GM12878 (cell line): ENCODE data around the gene KCNG1. TPM values are rescaled to one million over a fixed set of nuclear protein-coding genes. Genes with fewer than 3 reads are reported as not detected.

Experiments used
- E2F8 ChIP-seq: fragments of 450-650 bp; IDR thresholded peaks from 2 replicates; pipeline ENCODE4 v1.6.1; 2018; ENCODE audit warnings: mild to moderate bottlenecking, low read depth, moderate library complexity; ENCODE audit not compliant: partially characterized antibody
- JUNB ChIP-seq: IDR thresholded peaks from 2 replicates; pipeline ENCODE4 v1.6.1; 2016; ENCODE audit warnings: antibody characterized with exemption, mild to moderate bottlenecking
- NFXL1 ChIP-seq: fragments of 450-650 bp; IDR thresholded peaks from 2 replicates; pipeline ENCODE4 v1.6.1; 2017; ENCODE audit warnings: antibody characterized with exemption, mild to moderate bottlenecking, borderline replicate concordance
- NRF1 ChIP-seq: conservative IDR thresholded peaks from 2 replicates; pipeline ENCODE4 v1.6.1; 2011; ENCODE audit warnings: mild to moderate bottlenecking, low read depth, low read length, improper control_type of control experiment
- RB1 ChIP-seq: fragments of 450-650 bp; formaldehyde crosslinking; IDR thresholded peaks from 2 replicates; pipeline ENCODE4 v1.6.1; 2017; ENCODE audit warnings: mild to moderate bottlenecking, borderline replicate concordance
- ZBTB11 ChIP-seq: fragments of 450-650 bp; formaldehyde crosslinking; IDR thresholded peaks from 2 replicates; pipeline ENCODE4 v1.5.0; 2022; ENCODE audit warnings: mild to moderate bottlenecking, missing genetic modification characterization
- polyA plus RNA-seq, 11 experiments: library from polyadenylated mRNA; depleted of rRNA in 4 of 11; unstranded in 6 of 11; stranded (reverse) in 5 of 11; fragments of >200 nt; fragmentation: Nextera tagmentation in 4 of 11; fragmentation: Illumina TruSeq in 1 of 11; extraction: Ambion mirVana in 4 of 11; extraction: Trizol in 1 of 11; gene quantifications; 1 replicate in 1 of 11; 2 replicates in 10 of 11; pipeline versions ENCODE4 v1.2.1 to v1.2.3, GENCODE V29; 2011 to 2016; ENCODE audit warnings: inconsistent platforms in 2 of 11, missing spikeins in 2 of 11, low read depth in 1 of 11
- total RNA-seq, 4 experiments: library from RNA; depleted of rRNA in 3 of 4; stranded (reverse); fragments of >200 nt in 3 of 4; fragmentation: Illumina TruSeq in 1 of 4; extraction: Trizol in 1 of 4; gene quantifications; 2 replicates each; pipeline versions ENCODE4 v1.2.1 to v1.2.3, GENCODE V29; 2013 to 2021
- TF ChIP-seq, protein P1 (sequence below): fragments of 150-350 bp; IDR thresholded peaks from 2 replicates; pipeline ENCODE4 v1.6.1; 2016; ENCODE audit warnings: low read depth, low read length
- TF ChIP-seq, protein P2 (sequence below): IDR thresholded peaks from 2 replicates; pipeline ENCODE4 v1.6.1; 2011; ENCODE audit warnings: low read depth, mild to moderate bottlenecking, low read length, moderate library complexity, borderline replicate concordance; ENCODE audit errors: extremely low read depth

The KCNG1 gene
- total and polyA plus RNA-seq, 10 of the 15 experiments (the other 5 are each of a cell fraction or from before 2014, with no cell fraction given), result not detected

DNA sequence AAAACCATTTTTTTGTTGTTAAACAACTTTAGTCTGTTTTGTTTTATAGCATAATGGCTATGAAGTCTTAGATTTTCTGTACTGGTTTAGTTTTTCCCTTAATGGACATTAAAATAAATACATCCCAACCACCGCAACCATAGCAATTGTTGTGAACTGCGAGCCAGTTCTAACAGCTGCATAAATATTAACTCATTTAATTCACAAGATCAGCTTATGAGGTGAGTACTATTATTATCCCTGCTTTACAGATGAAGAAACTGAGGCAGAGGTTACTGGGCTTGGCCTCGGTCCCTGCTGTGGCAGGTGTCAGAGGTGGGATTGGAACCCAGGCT is 41.2 kb downstream of the KCNG1 start (continued):
- TF ChIP-seq, protein P1, sequence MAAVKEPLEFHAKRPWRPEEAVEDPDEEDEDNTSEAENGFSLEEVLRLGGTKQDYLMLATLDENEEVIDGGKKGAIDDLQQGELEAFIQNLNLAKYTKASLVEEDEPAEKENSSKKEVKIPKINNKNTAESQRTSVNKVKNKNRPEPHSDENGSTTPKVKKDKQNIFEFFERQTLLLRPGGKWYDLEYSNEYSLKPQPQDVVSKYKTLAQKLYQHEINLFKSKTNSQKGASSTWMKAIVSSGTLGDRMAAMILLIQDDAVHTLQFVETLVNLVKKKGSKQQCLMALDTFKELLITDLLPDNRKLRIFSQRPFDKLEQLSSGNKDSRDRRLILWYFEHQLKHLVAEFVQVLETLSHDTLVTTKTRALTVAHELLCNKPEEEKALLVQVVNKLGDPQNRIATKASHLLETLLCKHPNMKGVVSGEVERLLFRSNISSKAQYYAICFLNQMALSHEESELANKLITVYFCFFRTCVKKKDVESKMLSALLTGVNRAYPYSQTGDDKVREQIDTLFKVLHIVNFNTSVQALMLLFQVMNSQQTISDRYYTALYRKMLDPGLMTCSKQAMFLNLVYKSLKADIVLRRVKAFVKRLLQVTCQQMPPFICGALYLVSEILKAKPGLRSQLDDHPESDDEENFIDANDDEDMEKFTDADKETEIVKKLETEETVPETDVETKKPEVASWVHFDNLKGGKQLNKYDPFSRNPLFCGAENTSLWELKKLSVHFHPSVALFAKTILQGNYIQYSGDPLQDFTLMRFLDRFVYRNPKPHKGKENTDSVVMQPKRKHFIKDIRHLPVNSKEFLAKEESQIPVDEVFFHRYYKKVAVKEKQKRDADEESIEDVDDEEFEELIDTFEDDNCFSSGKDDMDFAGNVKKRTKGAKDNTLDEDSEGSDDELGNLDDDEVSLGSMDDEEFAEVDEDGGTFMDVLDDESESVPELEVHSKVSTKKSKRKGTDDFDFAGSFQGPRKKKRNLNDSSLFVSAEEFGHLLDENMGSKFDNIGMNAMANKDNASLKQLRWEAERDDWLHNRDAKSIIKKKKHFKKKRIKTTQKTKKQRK, result no peak
- TF ChIP-seq, protein P2, sequence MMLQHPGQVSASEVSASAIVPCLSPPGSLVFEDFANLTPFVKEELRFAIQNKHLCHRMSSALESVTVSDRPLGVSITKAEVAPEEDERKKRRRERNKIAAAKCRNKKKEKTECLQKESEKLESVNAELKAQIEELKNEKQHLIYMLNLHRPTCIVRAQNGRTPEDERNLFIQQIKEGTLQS, result no peak
- TF ChIP-seq ZBTB11 (no peak), NRF1 (no peak), RB1 (no peak), JUNB (no peak), E2F8 (no peak), NFXL1 (no peak)
